NCI-H510A treated with DMSO at 0.1 percent for 48 hours (cell line): ENCODE measurements around the gene ITGA2B.
"Not testable (repeated sequence)": the region's sequence is repeated elsewhere in the genome, so short reads cannot be mapped to it uniquely, and the experiment has no call there.

ENCODE experiments used
- DNase-seq: peaks from one replicate; lab custom pipeline; 2025; lab: John Stamatoyannopoulos, UW

Gene ITGA2B

GRCh38 chr17:44390250-44390870, 911 bp upstream of the ITGA2B start:
- no peak for DNase-seq

- no peak for DNase-seq
Observed at GRCh38 chr17:44389723-44390202, 314 bp upstream of the ITGA2B start.

- DNase-seq = no peak
Observed at GRCh38 chr17:44387804-44388203, 1.6 kb downstream of the ITGA2B start.

- DNase-seq = no peak
Observed at GRCh38 chr17:44386182-44386525, 3.3 kb downstream of the ITGA2B start.

GRCh38 chr17:44385287-44386181, 3.9 kb downstream of the ITGA2B start:
- DNase-seq = peak; percentile 80

GRCh38 chr17:44384823-44385286, 4.6 kb downstream of the ITGA2B start:
- no peak for DNase-seq

GRCh38 chr17:44384281-44384822, 5.1 kb downstream of the ITGA2B start:
- no peak for DNase-seq

GRCh38 chr17:44383861-44384260, 5.6 kb downstream of the ITGA2B start:
- DNase-seq = no peak

- DNase-seq = no peak
Observed at GRCh38 chr17:44383363-44383762, 6.1 kb downstream of the ITGA2B start.

- DNase-seq = no peak
Observed at GRCh38 chr17:44382917-44383316, 6.5 kb downstream of the ITGA2B start.

GRCh38 chr17:44381810-44382305, 7.6 kb downstream of the ITGA2B start:
- DNase-seq = no peak

- no peak for DNase-seq
Observed at GRCh38 chr17:44380767-44381166, 8.7 kb downstream of the ITGA2B start.

GRCh38 chr17:44379887-44380286, 9.6 kb downstream of the ITGA2B start:
- no peak for DNase-seq

GRCh38 chr17:44378171-44378705, 11.2 kb downstream of the ITGA2B start:
- no peak for DNase-seq

- no peak for DNase-seq
Observed at GRCh38 chr17:44376779-44377178, 12.7 kb downstream of the ITGA2B start.

GRCh38 chr17:44376124-44376523, 13.3 kb downstream of the ITGA2B start:
- DNase-seq = no peak

GRCh38 chr17:44375196-44376017, 14.0 kb downstream of the ITGA2B start:
- DNase-seq = no peak

GRCh38 chr17:44374306-44375195, 14.9 kb downstream of the ITGA2B start:
- no peak for DNase-seq

GRCh38 chr17:44372036-44372435, 17.4 kb downstream of the ITGA2B start:
- DNase-seq = no peak

GRCh38 chr17:44369414-44370023, 19.9 kb downstream of the ITGA2B start:
- not testable (repeated sequence) for DNase-seq
